CD4-positive, alpha-beta T cell treated with Interleukin-12 subunit alpha and Interleukin-12 subunit beta, for 1 hour (primary cell): ENCODE results near the gene TMEM30B.

Source experiments
- DNase-seq: peaks from one replicate; pipeline ENCODE4 v3.0.0-alpha.2; 2020

TMEM30B gene

GRCh38 chr14:61297581-61297980 lies 16.4 kb upstream of the TMEM30B start:
- no peak for DNase-seq

- peak; percentile 74 for DNase-seq
Measured at GRCh38 chr14:61296719-61297502, 15.8 kb upstream of the TMEM30B start.

GRCh38 chr14:61296151-61296550 lies 15.0 kb upstream of the TMEM30B start:
- DNase-seq, result no peak

- DNase-seq, result no peak
Measured at GRCh38 chr14:61290701-61291100, 9.6 kb upstream of the TMEM30B start.

GRCh38 chr14:61288720-61289119 lies 7.6 kb upstream of the TMEM30B start:
- no peak for DNase-seq

GRCh38 chr14:61288228-61288627 lies 7.1 kb upstream of the TMEM30B start:
- no peak for DNase-seq

- DNase-seq, result no peak
Measured at GRCh38 chr14:61287196-61287595, 6.1 kb upstream of the TMEM30B start.

- no peak for DNase-seq
Measured at GRCh38 chr14:61285364-61285763, 4.2 kb upstream of the TMEM30B start.

- no peak for DNase-seq
Measured at GRCh38 chr14:61284001-61284400, 2.9 kb upstream of the TMEM30B start.

- DNase-seq, result no peak
Measured at GRCh38 chr14:61282746-61283145, 1.6 kb upstream of the TMEM30B start.

- no peak for DNase-seq
Measured at GRCh38 chr14:61281948-61282275, 774 bp upstream of the TMEM30B start.

- DNase-seq, result peak; percentile 82
Measured at GRCh38 chr14:61280526-61281185, 482 bp downstream of the TMEM30B start.

GRCh38 chr14:61280092-61280525 lies 1.0 kb downstream of the TMEM30B start:
- DNase-seq, result no peak

- no peak for DNase-seq
Measured at GRCh38 chr14:61279082-61279481, 2.1 kb downstream of the TMEM30B start.

GRCh38 chr14:61277784-61278183 lies 3.4 kb downstream of the TMEM30B start:
- no peak for DNase-seq

- DNase-seq, result no peak
Measured at GRCh38 chr14:61277232-61277631, 3.9 kb downstream of the TMEM30B start.

- DNase-seq, result no peak
Measured at GRCh38 chr14:61271552-61271951, 9.6 kb downstream of the TMEM30B start.

- DNase-seq, result no peak
Measured at GRCh38 chr14:61270714-61271113, 10.4 kb downstream of the TMEM30B start.

GRCh38 chr14:61269321-61270083 lies 11.6 kb downstream of the TMEM30B start:
- peak; percentile 81 for DNase-seq

- no peak for DNase-seq
Measured at GRCh38 chr14:61268812-61269211, 12.3 kb downstream of the TMEM30B start.

- DNase-seq, result no peak
Measured at GRCh38 chr14:61266891-61267740, 14.0 kb downstream of the TMEM30B start.

- DNase-seq, result no peak
Measured at GRCh38 chr14:61266436-61266835, 14.7 kb downstream of the TMEM30B start.

GRCh38 chr14:61264651-61265050 lies 16.5 kb downstream of the TMEM30B start:
- no peak for DNase-seq
